GM19239 (cell line): ENCODE measurements around the gene FAM217B.
A peak's percentile ranks its signal among the peaks of the same experiment; 100 is the strongest.

Experiments
- DNase-seq: peaks from one replicate; pipeline ENCODE4 v3.0.0; 2011; ENCODE audit warnings: low spot score; ENCODE audit not compliant: insufficient read length
- FAIRE-seq: peaks from 2 replicates; lab custom pipeline; 2011; peaks lifted over from hg19 to GRCh38; lab: Jason Lieb, UNC

FAM217B gene

GRCh38 chr20:59940129-59940955 is at the start of gene FAM217B, which contains the start of gene PPP1R3D:
Gene FAM217B, plus strand, starts transcription at chr20:59940389. Its CDS starts 3,555 bp downstream, at chr20:59943944.
Gene PPP1R3D, minus strand, starts transcription at chr20:59940305. Its CDS starts 374 bp downstream, at chr20:59939931.
- FAIRE-seq (peak; percentile 93), DNase-seq (peak; percentile 99)

GRCh38 chr20:59891581-59891980 is 48.6 kb upstream of the FAM217B start:
- DNase-seq (no peak), FAIRE-seq (no peak)

GRCh38 chr20:59895908-59896307 is 44.3 kb upstream of the FAM217B start:
- FAIRE-seq (no peak), DNase-seq (no peak)

GRCh38 chr20:59902470-59902869 is 37.7 kb upstream of the FAM217B start:
- FAIRE-seq, result no peak
- no peak for DNase-seq

GRCh38 chr20:59903621-59904020 is 36.6 kb upstream of the FAM217B start:
- FAIRE-seq (no peak), DNase-seq (no peak)

GRCh38 chr20:59908855-59909254 is 31.3 kb upstream of the FAM217B start:
- DNase-seq (no peak), FAIRE-seq (no peak)

GRCh38 chr20:59911041-59911440 is 29.1 kb upstream of the FAM217B start:
- FAIRE-seq, result no peak
- no peak for DNase-seq

- FAIRE-seq (no peak), DNase-seq (no peak)
Measured at GRCh38 chr20:59912609-59913008, 27.6 kb upstream of the FAM217B start.

- DNase-seq (no peak), FAIRE-seq (no peak)
Measured at GRCh38 chr20:59920944-59921343, 19.2 kb upstream of the FAM217B start.

- FAIRE-seq (no peak), DNase-seq (no peak)
Measured at GRCh38 chr20:59923514-59923913, 16.7 kb upstream of the FAM217B start.

GRCh38 chr20:59925359-59925758 is 14.8 kb upstream of the FAM217B start:
- no peak for FAIRE-seq
- DNase-seq, result no peak

- FAIRE-seq (no peak), DNase-seq (no peak)
Measured at GRCh38 chr20:59925899-59926298, 14.3 kb upstream of the FAM217B start.

- FAIRE-seq (no peak), DNase-seq (no peak)
Measured at GRCh38 chr20:59931511-59932312, 8.5 kb upstream of the FAM217B start.

GRCh38 chr20:59932616-59933295 is 7.4 kb upstream of the FAM217B start:
- no peak for FAIRE-seq
- no peak for DNase-seq

GRCh38 chr20:59933296-59933848 is 6.8 kb upstream of the FAM217B start, which contains the start of gene SYCP2:
Gene SYCP2, minus strand, starts transcription at chr20:59933637. Its CDS starts 11,224 bp downstream, at chr20:59922413.
- DNase-seq (no peak), FAIRE-seq (no peak)

- DNase-seq (peak; percentile 90), FAIRE-seq (peak; percentile 67)
Measured at GRCh38 chr20:59933849-59934585, 6.2 kb upstream of the FAM217B start.

GRCh38 chr20:59935457-59936185 is 4.6 kb upstream of the FAM217B start:
- no peak for FAIRE-seq
- DNase-seq, result no peak

GRCh38 chr20:59936409-59936808 is 3.8 kb upstream of the FAM217B start:
- DNase-seq (no peak), FAIRE-seq (no peak)

- DNase-seq, result no peak
- FAIRE-seq, result no peak
Measured at GRCh38 chr20:59937150-59937549, 3.0 kb upstream of the FAM217B start.
